Liver (tissue), 3 donors: ENCODE data around the gene THBD.

Experiments used
- CTCF ChIP-seq: fragments of 150-350 bp; IDR thresholded peaks from 2 replicates; pipeline ENCODE4 v1.5.1; 2017; ENCODE audit warnings: improper control_type of control experiment, low read depth, low read length; ENCODE audit not compliant: missing input control
- EGR1 ChIP-seq, 2 donors: IDR thresholded peaks; 2 replicates each; pipeline ENCODE4 v1.6.1; 2016 to 2018; ENCODE audit warnings: antibody characterized with exemption in 2 of 2, low read depth in 2 of 2
- FOXA1 ChIP-seq: IDR thresholded peaks from 2 replicates; pipeline ENCODE4 v1.6.1; 2016; ENCODE audit warnings: antibody characterized with exemption
- GABPA ChIP-seq, 2 donors: IDR thresholded peaks in 1 of 2; conservative IDR thresholded peaks in 1 of 2; 2 replicates each; pipeline ENCODE4 v1.6.1; 2016; ENCODE audit warnings: antibody characterized with exemption in 2 of 2, mild to moderate bottlenecking in 1 of 2, moderate library complexity in 1 of 2
- HNF4G ChIP-seq: IDR thresholded peaks from 2 replicates; pipeline ENCODE4 v1.6.1; 2016; ENCODE audit warnings: antibody characterized with exemption
- JUND ChIP-seq, 2 donors: IDR thresholded peaks; 2 replicates each; pipeline ENCODE4 v1.6.1; 2016; ENCODE audit warnings: antibody characterized with exemption in 2 of 2
- RAD21 ChIP-seq, 2 donors: IDR thresholded peaks; 2 replicates each; pipeline ENCODE4 v1.6.1; 2016; ENCODE audit warnings: antibody characterized with exemption in 2 of 2, mild to moderate bottlenecking in 2 of 2
- REST ChIP-seq: IDR thresholded peaks from 2 replicates; pipeline ENCODE4 v1.6.1; 2016; ENCODE audit warnings: antibody characterized with exemption, mild to moderate bottlenecking
- RXRA ChIP-seq, 2 donors: IDR thresholded peaks; 2 replicates each; pipeline ENCODE4 v1.6.1; 2017 to 2018; ENCODE audit warnings: antibody characterized with exemption in 2 of 2, mild to moderate bottlenecking in 1 of 2
- SP1 ChIP-seq: IDR thresholded peaks from 2 replicates; pipeline ENCODE4 v1.6.1; 2018; ENCODE audit warnings: antibody characterized with exemption, mild to moderate bottlenecking
- TAF1 ChIP-seq: conservative IDR thresholded peaks from 2 replicates; pipeline ENCODE4 v1.6.1; 2016; ENCODE audit warnings: antibody characterized with exemption, mild to moderate bottlenecking
- YY1 ChIP-seq: IDR thresholded peaks from 2 replicates; pipeline ENCODE4 v1.6.1; 2016; ENCODE audit warnings: antibody characterized with exemption, mild to moderate bottlenecking
- ZBTB33 ChIP-seq: IDR thresholded peaks from 2 replicates; pipeline ENCODE4 v1.6.1; 2016; ENCODE audit warnings: antibody characterized with exemption
- TF ChIP-seq, protein P1 (sequence below): IDR thresholded peaks from 2 replicates; pipeline ENCODE4 v1.6.1; 2016; ENCODE audit warnings: antibody characterized with exemption
- donor health status: healthy.
- donor health status: healthy.

DNA sequence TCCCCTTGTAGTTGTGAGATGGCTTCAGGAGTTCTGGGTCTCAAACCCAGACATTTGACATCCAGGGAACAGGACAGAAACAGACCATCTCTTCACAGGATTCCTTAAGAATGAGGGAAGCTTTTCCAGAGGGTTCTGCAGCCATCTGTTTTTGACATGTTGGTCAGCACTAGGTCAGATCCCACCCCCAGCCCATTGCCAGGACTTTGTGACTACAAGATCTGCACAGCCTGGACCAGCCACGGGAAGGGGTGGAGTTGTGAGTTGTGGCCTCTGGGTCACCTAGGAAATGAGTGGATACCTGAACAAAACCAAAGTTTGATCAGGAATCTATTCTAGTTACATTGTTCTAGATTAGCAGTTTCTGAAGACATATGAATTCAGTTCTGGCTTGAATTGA, 53.5 kb downstream of the THBD start:
- TF ChIP-seq CTCF (no peak), RXRA (IDR thresholded peaks at IDR 0.05) (no peak), RAD21 (IDR thresholded peaks at IDR 0.05) (no peak), ZBTB33 (no peak), EGR1 (IDR thresholded peaks at IDR 0.05; ENCODE audit: low read depth in 2 of 2) (no peak), TAF1 (no peak), YY1 (no peak), GABPA (IDR thresholded peaks at IDR 0.05 in 1 of 2, conservative IDR thresholded peaks at IDR 0.05 in 1 of 2) (no peak), HNF4G (no peak), FOXA1 (no peak), REST (no peak), SP1 (no peak), JUND (IDR thresholded peaks at IDR 0.05) (no peak)
- TF ChIP-seq, protein P1, sequence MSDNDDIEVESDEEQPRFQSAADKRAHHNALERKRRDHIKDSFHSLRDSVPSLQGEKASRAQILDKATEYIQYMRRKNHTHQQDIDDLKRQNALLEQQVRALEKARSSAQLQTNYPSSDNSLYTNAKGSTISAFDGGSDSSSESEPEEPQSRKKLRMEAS = no peak
